GM12878 (cell line): Measurements from ENCODE around the gene MYL6B. TPM values are rescaled to one million over a fixed set of nuclear protein-coding genes. Genes with fewer than 3 reads are reported as not detected.

Source experiments
- ATAC-seq: fragments of 200-7000 bp; cut with Tn5 transposase; 3 replicates; pipeline ENCODE4 v1.9.1; 2020; ENCODE audit warnings: mild to moderate bottlenecking, moderate library complexity
- BruUV-seq: library from RNA; stranded (reverse); fragments of 400-500 nt; replicated peaks from 2 replicates; lab custom pipeline; 2021; lab: Mats Ljungman, UMichigan
- CTCF ChIA-PET: fragments of 300-600 bp; sonication (Branson Sonifier 250); formaldehyde crosslinking; extraction: SDS; loops from one replicate; lab custom pipeline; 2021; ENCODE audit warnings: inconsistent platforms; lab: Yijun Ruan, JAX
- POLR2A ChIA-PET: fragments of 350-600 bp; formaldehyde crosslinking; extraction: SDS; loops from one replicate; lab custom pipeline; 2021; ENCODE audit warnings: inconsistent platforms; lab: Charles Lee
- RAD21 ChIA-PET: fragments of 300-600 bp; sonication (Branson Sonifier 250); formaldehyde crosslinking; loops from one replicate; lab custom pipeline; 2023; ENCODE audit warnings: antibody characterized with exemption; ENCODE audit not compliant: unreplicated experiment; lab: Charles Lee
- SMC1A ChIA-PET: fragments of 300-600 bp; sonication (Branson Sonifier 250); formaldehyde crosslinking; loops from one replicate; lab custom pipeline; 2023; ENCODE audit not compliant: unreplicated experiment, uncharacterized antibody; lab: Charles Lee
- DNase-seq: peaks from one replicate; pipeline ENCODE4 v3.0.0-alpha.2; 2011; ENCODE audit warnings: low read depth, low spot score
- FAIRE-seq: peaks from 3 replicates; lab custom pipeline; 2011; peaks lifted over from hg19 to GRCh38; lab: Jason Lieb, UNC
- H2AFZ ChIP-seq: 2 replicates; pipeline ENCODE4 v1.6.0; 2011; ENCODE audit warnings: low read depth, low read length, control low read depth; ENCODE audit not compliant: control insufficient read depth
- H3K27ac ChIP-seq: 2 replicates; pipeline ENCODE4 v1.5.1; 2011; ENCODE audit warnings: control low read depth; ENCODE audit not compliant: control insufficient read depth, insufficient read depth
- H3K27me3 ChIP-seq, 2 experiments: replicated peaks in 1 of 2; 2 replicates each; pipeline versions ENCODE4 v1.6.0 to v1.6.1; 2011; ENCODE audit warnings: low read length in 1 of 2; ENCODE audit not compliant: control insufficient read depth in 2 of 2, insufficient read depth in 2 of 2
- H3K36me3 ChIP-seq, 2 experiments: 2 replicates each; pipeline ENCODE4 v1.5.1; 2011; ENCODE audit warnings: low read length in 1 of 2; ENCODE audit not compliant: control insufficient read depth in 2 of 2, insufficient read depth in 2 of 2
- H3K4me1 ChIP-seq: 2 replicates; pipeline ENCODE4 v1.6.1; 2011; ENCODE audit warnings: mild to moderate bottlenecking, low read length, moderate library complexity, mixed read lengths; ENCODE audit not compliant: control insufficient read depth, insufficient read depth
- H3K4me2 ChIP-seq: 2 replicates; pipeline ENCODE4 v1.6.0; 2011; ENCODE audit warnings: control low read depth; ENCODE audit not compliant: control insufficient read depth, insufficient read depth
- H3K4me3 ChIP-seq: fragments of 200-600 bp; sonication (generic); 2 replicates; pipeline ENCODE4 v1.5.1; 2016
- H3K79me2 ChIP-seq: 2 replicates; pipeline ENCODE4 v1.6.0; 2011; ENCODE audit warnings: low read length; ENCODE audit not compliant: control insufficient read depth, insufficient read depth
- H3K9ac ChIP-seq: 2 replicates; pipeline ENCODE4 v1.8.0; 2011; ENCODE audit warnings: low read length, control low read depth, mixed read lengths; ENCODE audit not compliant: control insufficient read depth, insufficient read depth
- H3K9me3 ChIP-seq: replicated peaks from 3 replicates; pipeline ENCODE4 v1.5.1; 2011; ENCODE audit warnings: mild to moderate bottlenecking, low read length; ENCODE audit not compliant: control insufficient read depth, insufficient read depth
- H4K20me1 ChIP-seq: 2 replicates; pipeline ENCODE4 v1.6.0; 2011; ENCODE audit not compliant: control insufficient read depth, insufficient read depth
- NR2C1 ChIP-seq: fragments of 450-650 bp; IDR thresholded peaks from 2 replicates; pipeline ENCODE4 v1.6.1; 2017; ENCODE audit warnings: antibody characterized with exemption, mild to moderate bottlenecking, moderate library complexity
- POLR2A ChIP-seq: IDR thresholded peaks from 2 replicates; pipeline ENCODE4 v1.6.1; 2011; ENCODE audit warnings: low read depth, mild to moderate bottlenecking, low read length
- WGBS: methylation state at CpG from one replicate; pipeline ENCODE4 v1.1.6; 2016; ENCODE audit warnings: low lambda C conversion rate; ENCODE audit not compliant: insufficient replicate concordance, insufficient coverage; ENCODE audit errors: missing lambda C conversion rate; 5-methylcytosine and 5-hydroxymethylcytosine counted together
- in situ Hi-C: fragments of 300-500 bp; cut with MboI; formaldehyde crosslinking; loops from 9 replicates; pipeline ENCODE4 v1.14.3; 2018; ENCODE audit warnings: mixed read lengths
- intact Hi-C: fragments of 100-400 bp; cut with micrococcal nuclease; formaldehyde crosslinking; loops from one replicate; pipeline ENCODE4 v1.14.2; 2022; ENCODE audit not compliant: unreplicated experiment
- polyA plus RNA-seq, 11 experiments: library from polyadenylated mRNA; depleted of rRNA in 4 of 11; unstranded in 6 of 11; stranded (reverse) in 5 of 11; fragments of >200 nt; fragmentation: Nextera tagmentation in 4 of 11; fragmentation: Illumina TruSeq in 1 of 11; extraction: Ambion mirVana in 4 of 11; extraction: Trizol in 1 of 11; gene quantifications; 1 replicate in 1 of 11; 2 replicates in 10 of 11; pipeline versions ENCODE4 v1.2.1 to v1.2.3, GENCODE V29; 2011 to 2016; ENCODE audit warnings: inconsistent platforms in 2 of 11, missing spikeins in 2 of 11, low read depth in 1 of 11
- total RNA-seq, 4 experiments: library from RNA; depleted of rRNA in 3 of 4; stranded (reverse); fragments of >200 nt in 3 of 4; fragmentation: Illumina TruSeq in 1 of 4; extraction: Trizol in 1 of 4; gene quantifications; 2 replicates each; pipeline versions ENCODE4 v1.2.1 to v1.2.3, GENCODE V29; 2013 to 2021
- TF ChIP-seq, protein P1 (sequence below): IDR thresholded peaks from 2 replicates; pipeline ENCODE4 v1.6.1; 2011; ENCODE audit warnings: low read depth, mild to moderate bottlenecking, low read length, moderate library complexity, borderline replicate concordance; ENCODE audit errors: extremely low read depth
- TF ChIP-seq, protein P2 (sequence below): fragments of 450-650 bp; IDR thresholded peaks from 2 replicates; pipeline ENCODE4 v1.6.1; 2014; ENCODE audit warnings: mild to moderate bottlenecking
- TF ChIP-seq, protein P3 (sequence below): fragments of 450-650 bp; IDR thresholded peaks from 2 replicates; pipeline ENCODE4 v1.6.1; 2017; ENCODE audit warnings: low read depth, mild to moderate bottlenecking, moderate library complexity
- TF ChIP-seq, protein P4 (sequence below): IDR thresholded peaks from 2 replicates; pipeline ENCODE4 v1.6.1; 2012; ENCODE audit warnings: improper control_type of control experiment, low read depth, low read length; ENCODE audit not compliant: insufficient replicate concordance

MYL6B gene
- total and polyA plus RNA-seq, 10 of the 15 experiments (the other 5 are each of a cell fraction or from before 2014, with no cell fraction given), result 75.5 to 153 (median 114) TPM

DNA sequence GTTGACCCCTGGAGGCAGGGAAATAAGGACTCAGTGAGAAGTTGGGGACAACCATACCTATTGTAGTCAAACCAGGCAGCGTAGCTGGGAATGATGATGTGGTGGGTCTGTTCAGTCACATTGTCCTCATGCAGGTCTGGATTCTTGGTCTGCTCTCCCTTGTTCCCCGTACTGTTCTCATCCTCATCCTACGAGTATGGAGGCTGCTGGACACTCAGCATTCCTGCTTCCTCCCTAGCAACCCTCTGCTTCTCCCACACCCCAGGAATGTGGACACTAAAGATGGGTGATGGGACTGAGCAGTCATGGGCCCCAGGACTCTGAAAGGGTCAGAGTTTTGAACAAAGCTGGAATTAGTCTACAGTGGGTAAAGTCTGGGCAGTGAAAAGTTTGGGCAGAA, 26.0 kb downstream of the MYL6B start:
- no peaks in the 10 kb centered on the region for H4K20me1 ChIP-seq
- DNase-seq, result no peak
- no peaks in the 10 kb centered on the region for H3K27me3 ChIP-seq
- no peak overlapping the region for H3K4me2 ChIP-seq
- H3K9me3 ChIP-seq, result no peaks in the 10 kb centered on the region
- BruUV-seq, result no TSS peak
- ATAC-seq, result no peak
- H3K4me1 ChIP-seq, result no peaks in the 10 kb centered on the region
- H3K4me3 ChIP-seq, result no peak overlapping the region
- FAIRE-seq, result no peak
- intact Hi-C loops (no loop called here), in situ Hi-C loops (no loop called here)
- ChIA-PET SMC1A (interaction anchor here (0.6 to 1.7 kb wide), 2 partner anchors 10 to 15 kb away, joined by 3 to 4 read pairs; no protein-coding TSS in a partner anchor), CTCF (no interaction called here), RAD21 (no interaction called here), POLR2A (interaction anchor here (0.8 kb wide), 1 partner anchor 197 kb away, joined by 4 read pairs; no protein-coding TSS in a partner anchor)
- H3K9ac ChIP-seq, result no peak overlapping the region
- peak; percentile 53 for TF ChIP-seq POLR2A
- TF ChIP-seq, protein P1, sequence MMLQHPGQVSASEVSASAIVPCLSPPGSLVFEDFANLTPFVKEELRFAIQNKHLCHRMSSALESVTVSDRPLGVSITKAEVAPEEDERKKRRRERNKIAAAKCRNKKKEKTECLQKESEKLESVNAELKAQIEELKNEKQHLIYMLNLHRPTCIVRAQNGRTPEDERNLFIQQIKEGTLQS, result no peak
- TF ChIP-seq, protein P2, sequence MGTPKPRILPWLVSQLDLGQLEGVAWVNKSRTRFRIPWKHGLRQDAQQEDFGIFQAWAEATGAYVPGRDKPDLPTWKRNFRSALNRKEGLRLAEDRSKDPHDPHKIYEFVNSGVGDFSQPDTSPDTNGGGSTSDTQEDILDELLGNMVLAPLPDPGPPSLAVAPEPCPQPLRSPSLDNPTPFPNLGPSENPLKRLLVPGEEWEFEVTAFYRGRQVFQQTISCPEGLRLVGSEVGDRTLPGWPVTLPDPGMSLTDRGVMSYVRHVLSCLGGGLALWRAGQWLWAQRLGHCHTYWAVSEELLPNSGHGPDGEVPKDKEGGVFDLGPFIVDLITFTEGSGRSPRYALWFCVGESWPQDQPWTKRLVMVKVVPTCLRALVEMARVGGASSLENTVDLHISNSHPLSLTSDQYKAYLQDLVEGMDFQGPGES, result no peak
- WGBS, result 96% methylated on average over 3 of the region's 3 CpGs
- peaks cover 22 to 31% of the 10 kb centered on the region in 2 experiments for H3K36me3 ChIP-seq
- no peak overlapping the region for H2AFZ ChIP-seq
- no peaks in the 10 kb centered on the region for H3K79me2 ChIP-seq
- H3K27ac ChIP-seq, result no peak overlapping the region

DNA sequence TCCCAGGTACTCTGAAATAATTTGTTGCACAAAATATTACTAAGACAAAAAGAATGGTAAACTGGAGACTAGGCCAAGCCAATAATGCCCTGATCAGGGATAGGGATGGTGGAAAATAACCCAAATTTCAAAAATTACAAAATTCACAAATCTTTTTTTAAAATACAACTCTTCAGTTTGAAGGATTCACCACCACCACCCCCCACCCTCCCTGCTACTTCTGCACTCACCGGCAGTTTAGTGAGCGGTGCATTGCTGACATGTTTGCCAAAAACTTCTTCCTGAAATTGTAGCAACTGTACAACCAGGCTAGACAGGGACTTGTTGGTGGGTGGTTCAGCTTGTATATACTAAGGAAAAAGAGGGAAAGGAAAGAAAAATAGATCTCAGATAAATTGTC, 34.6 kb downstream of the MYL6B start:
- Histone ChIP-seq H4K20me1 (no peaks in the 10 kb centered on the region; the same call in 1 of the 2 replicates), H2AFZ (no peak overlapping the region), H3K4me3 (peak overlapping the region; percentile 98), H3K9me3 (no peaks in the 10 kb centered on the region), H3K36me3 (peaks cover 6 to 7% of the 10 kb centered on the region in 2 experiments), H3K9ac (no peak overlapping the region), H3K27me3 (no peaks in the 10 kb centered on the region), H3K4me1 (0 out of 2 replicates have a peak, but pooled peaks cover 4% of the 10 kb centered on the region), H3K27ac (0 out of 2 replicates have a peak overlapping the region, but pooled peaks have one; percentile 42), H3K79me2 (peaks cover 27% of the 10 kb centered on the region), H3K4me2 (peak overlapping the region; percentile 72)
- in situ Hi-C loops, result loop anchor here (5.0 kb wide), 1 partner anchor 55 kb away; no protein-coding TSS in a partner anchor
- BruUV-seq, result no TSS peak
- 100% methylated on average over 2 of the region's 2 CpGs for WGBS
- FAIRE-seq, result no peak
- SMC1A ChIA-PET, result interaction anchor here (0.9 to 6.2 kb wide), 6 partner anchors 24 to 68 kb away, joined by 3 to 68 read pairs (median 8); partner anchors contain the start of genes ESYT1, MYL6 and ZC3H10
- CTCF ChIA-PET, result interaction anchor here (1.7 to 8.9 kb wide), 5 partner anchors 12 to 68 kb away, joined by 6 to 129 read pairs (median 11); partner anchors contain the start of genes ESYT1, MYL6 and ZC3H10
- POLR2A ChIA-PET, result interaction anchor here (1.0 to 7.7 kb wide), 5 partner anchors 24 to 173 kb away, joined by 3 to 68 read pairs (median 44); partner anchors contain the start of genes ESYT1, RNF41, STAT2 and ZC3H10
- DNase-seq, result no peak
- ATAC-seq, result no peak
- intact Hi-C loops, result loop anchor here (10.0 kb wide), 1 partner anchor 452 kb away; no protein-coding TSS in a partner anchor
- RAD21 ChIA-PET, result interaction anchor here (0.9 to 4.6 kb wide), 5 partner anchors 35 to 448 kb away, joined by 3 to 98 read pairs (median 32); partner anchors contain the start of genes ESYT1, PA2G4, RNF41 and ZC3H10
- no peak for TF ChIP-seq NR2C1
- TF ChIP-seq, protein P3, sequence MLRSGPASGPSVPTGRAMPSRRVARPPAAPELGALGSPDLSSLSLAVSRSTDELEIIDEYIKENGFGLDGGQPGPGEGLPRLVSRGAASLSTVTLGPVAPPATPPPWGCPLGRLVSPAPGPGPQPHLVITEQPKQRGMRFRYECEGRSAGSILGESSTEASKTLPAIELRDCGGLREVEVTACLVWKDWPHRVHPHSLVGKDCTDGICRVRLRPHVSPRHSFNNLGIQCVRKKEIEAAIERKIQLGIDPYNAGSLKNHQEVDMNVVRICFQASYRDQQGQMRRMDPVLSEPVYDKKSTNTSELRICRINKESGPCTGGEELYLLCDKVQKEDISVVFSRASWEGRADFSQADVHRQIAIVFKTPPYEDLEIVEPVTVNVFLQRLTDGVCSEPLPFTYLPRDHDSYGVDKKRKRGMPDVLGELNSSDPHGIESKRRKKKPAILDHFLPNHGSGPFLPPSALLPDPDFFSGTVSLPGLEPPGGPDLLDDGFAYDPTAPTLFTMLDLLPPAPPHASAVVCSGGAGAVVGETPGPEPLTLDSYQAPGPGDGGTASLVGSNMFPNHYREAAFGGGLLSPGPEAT, result no peak
- TF ChIP-seq, protein P4, sequence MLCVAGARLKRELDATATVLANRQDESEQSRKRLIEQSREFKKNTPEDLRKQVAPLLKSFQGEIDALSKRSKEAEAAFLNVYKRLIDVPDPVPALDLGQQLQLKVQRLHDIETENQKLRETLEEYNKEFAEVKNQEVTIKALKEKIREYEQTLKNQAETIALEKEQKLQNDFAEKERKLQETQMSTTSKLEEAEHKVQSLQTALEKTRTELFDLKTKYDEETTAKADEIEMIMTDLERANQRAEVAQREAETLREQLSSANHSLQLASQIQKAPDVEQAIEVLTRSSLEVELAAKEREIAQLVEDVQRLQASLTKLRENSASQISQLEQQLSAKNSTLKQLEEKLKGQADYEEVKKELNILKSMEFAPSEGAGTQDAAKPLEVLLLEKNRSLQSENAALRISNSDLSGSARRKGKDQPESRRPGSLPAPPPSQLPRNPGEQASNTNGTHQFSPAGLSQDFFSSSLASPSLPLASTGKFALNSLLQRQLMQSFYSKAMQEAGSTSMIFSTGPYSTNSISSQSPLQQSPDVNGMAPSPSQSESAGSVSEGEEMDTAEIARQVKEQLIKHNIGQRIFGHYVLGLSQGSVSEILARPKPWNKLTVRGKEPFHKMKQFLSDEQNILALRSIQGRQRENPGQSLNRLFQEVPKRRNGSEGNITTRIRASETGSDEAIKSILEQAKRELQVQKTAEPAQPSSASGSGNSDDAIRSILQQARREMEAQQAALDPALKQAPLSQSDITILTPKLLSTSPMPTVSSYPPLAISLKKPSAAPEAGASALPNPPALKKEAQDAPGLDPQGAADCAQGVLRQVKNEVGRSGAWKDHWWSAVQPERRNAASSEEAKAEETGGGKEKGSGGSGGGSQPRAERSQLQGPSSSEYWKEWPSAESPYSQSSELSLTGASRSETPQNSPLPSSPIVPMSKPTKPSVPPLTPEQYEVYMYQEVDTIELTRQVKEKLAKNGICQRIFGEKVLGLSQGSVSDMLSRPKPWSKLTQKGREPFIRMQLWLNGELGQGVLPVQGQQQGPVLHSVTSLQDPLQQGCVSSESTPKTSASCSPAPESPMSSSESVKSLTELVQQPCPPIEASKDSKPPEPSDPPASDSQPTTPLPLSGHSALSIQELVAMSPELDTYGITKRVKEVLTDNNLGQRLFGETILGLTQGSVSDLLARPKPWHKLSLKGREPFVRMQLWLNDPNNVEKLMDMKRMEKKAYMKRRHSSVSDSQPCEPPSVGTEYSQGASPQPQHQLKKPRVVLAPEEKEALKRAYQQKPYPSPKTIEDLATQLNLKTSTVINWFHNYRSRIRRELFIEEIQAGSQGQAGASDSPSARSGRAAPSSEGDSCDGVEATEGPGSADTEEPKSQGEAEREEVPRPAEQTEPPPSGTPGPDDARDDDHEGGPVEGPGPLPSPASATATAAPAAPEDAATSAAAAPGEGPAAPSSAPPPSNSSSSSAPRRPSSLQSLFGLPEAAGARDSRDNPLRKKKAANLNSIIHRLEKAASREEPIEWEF, result no peak
